Hepatocyte (in vitro differentiated cells): ENCODE data around the gene XKR7.

Experiments used
- EZH2 ChIP-seq: fragments of 200-600 bp; sonication (generic); IDR thresholded peaks from 2 replicates; pipeline ENCODE4 v1.6.1; 2016; ENCODE audit warnings: antibody characterized with exemption, mild to moderate bottlenecking, borderline replicate concordance
- EZH2phosphoT487 ChIP-seq: fragments of 200-600 bp; sonication (generic); IDR thresholded peaks from one replicate; pipeline ENCODE4 v1.6.1; 2018; ENCODE audit warnings: antibody characterized with exemption, mild to moderate bottlenecking, low read depth, moderate library complexity; ENCODE audit not compliant: unreplicated experiment, severe bottlenecking
- TF ChIP-seq, protein P1 (sequence below): fragments of 200-600 bp; sonication (generic); IDR thresholded peaks from 2 replicates; pipeline ENCODE4 v1.5.1; 2016; ENCODE audit warnings: antibody characterized with exemption, mild to moderate bottlenecking; ENCODE audit not compliant: poor library complexity

DNA sequence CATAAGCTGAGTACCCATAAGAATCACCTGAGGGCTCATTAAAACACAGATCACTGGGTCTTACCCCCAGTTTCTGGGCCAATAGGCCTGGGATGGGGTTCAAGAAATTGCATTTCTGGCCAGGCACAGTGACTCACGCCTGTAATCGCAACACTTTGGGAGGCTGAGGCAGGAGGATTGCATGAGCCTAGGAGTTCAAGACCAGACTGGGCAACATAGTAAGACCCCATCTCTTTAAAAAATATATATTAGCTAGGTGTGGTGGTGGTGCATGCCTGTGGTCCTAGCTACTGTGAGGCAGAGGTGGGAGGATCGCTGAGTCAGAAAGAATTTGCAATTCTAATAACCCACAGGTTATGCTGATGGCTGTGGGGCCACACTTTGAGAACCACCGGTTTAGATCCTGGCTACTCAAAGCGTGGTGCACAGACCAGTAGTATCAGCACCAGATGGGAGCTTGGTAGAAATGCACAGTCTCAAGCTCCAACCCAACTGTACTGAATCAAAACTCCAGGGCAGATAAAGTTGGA lies 44.3 kb downstream of the XKR7 start:
- TF ChIP-seq, protein P1, sequence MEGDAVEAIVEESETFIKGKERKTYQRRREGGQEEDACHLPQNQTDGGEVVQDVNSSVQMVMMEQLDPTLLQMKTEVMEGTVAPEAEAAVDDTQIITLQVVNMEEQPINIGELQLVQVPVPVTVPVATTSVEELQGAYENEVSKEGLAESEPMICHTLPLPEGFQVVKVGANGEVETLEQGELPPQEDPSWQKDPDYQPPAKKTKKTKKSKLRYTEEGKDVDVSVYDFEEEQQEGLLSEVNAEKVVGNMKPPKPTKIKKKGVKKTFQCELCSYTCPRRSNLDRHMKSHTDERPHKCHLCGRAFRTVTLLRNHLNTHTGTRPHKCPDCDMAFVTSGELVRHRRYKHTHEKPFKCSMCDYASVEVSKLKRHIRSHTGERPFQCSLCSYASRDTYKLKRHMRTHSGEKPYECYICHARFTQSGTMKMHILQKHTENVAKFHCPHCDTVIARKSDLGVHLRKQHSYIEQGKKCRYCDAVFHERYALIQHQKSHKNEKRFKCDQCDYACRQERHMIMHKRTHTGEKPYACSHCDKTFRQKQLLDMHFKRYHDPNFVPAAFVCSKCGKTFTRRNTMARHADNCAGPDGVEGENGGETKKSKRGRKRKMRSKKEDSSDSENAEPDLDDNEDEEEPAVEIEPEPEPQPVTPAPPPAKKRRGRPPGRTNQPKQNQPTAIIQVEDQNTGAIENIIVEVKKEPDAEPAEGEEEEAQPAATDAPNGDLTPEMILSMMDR: no peak
- TF ChIP-seq EZH2 (no peak), EZH2phosphoT487 (no peak)
